ENCODE results near the gene KCNJ12. TPM values are rescaled to one million over a fixed set of nuclear protein-coding genes. Genes with fewer than 3 reads are reported as not detected.
"Not testable (repeated sequence)": the region's sequence is repeated elsewhere in the genome, so short reads cannot be mapped to it uniquely, and the experiment has no call there.

The KCNJ12 gene
- polyA plus RNA-seq (ENCODE audit: low read depth in 6 of 6): not detected

GRCh38 chr17:21376081-21376758 lies at the start of gene KCNJ12:
Gene KCNJ12, plus strand, starts transcription at chr17:21376357. Its CDS starts 38,986 bp downstream, at chr17:21415343.
- H3K36me3 Mint-ChIP-seq: peaks cover 0 to 2% of the 10 kb centered on the region in 2 donors
- peak; percentile 37 to 57 for ATAC-seq (ENCODE audit: low read depth in 2 of 2)
- peaks cover 11 to 74% (median 36%) of the 10 kb centered on the region in 3 donors for H3K27me3 Mint-ChIP-seq
- peak within 1 kb of the TSS; percentile 53 to 77 (median 71) for H3K4me3 Mint-ChIP-seq
- DNase-seq: no peak
- peak within 1 kb of the TSS in 3 of 6 donors; percentile 16 to 78 (median 64) for H3K27ac Mint-ChIP-seq
- H3K9me3 Mint-ChIP-seq: no peaks in the 10 kb centered on the region
- peaks cover 9 to 38% (median 29%) of the 10 kb centered on the region in 3 donors for H3K4me1 Mint-ChIP-seq

- peak; percentile 55 to 56 for ATAC-seq (ENCODE audit: low read depth in 2 of 2)
- Mint-ChIP-seq H3K4me1 (peaks cover 12 to 31% (median 24%) of the 10 kb centered on the region in 3 donors), H3K4me3 (peak overlapping the region in 1 of 8 donors; percentile 10)
- not testable (repeated sequence) for DNase-seq, H3K36me3 Mint-ChIP-seq, H3K9me3 Mint-ChIP-seq, H3K27me3 Mint-ChIP-seq, H3K27ac Mint-ChIP-seq
Observed at GRCh38 chr17:21327921-21328320, 48.2 kb upstream of the KCNJ12 start.

DNA sequence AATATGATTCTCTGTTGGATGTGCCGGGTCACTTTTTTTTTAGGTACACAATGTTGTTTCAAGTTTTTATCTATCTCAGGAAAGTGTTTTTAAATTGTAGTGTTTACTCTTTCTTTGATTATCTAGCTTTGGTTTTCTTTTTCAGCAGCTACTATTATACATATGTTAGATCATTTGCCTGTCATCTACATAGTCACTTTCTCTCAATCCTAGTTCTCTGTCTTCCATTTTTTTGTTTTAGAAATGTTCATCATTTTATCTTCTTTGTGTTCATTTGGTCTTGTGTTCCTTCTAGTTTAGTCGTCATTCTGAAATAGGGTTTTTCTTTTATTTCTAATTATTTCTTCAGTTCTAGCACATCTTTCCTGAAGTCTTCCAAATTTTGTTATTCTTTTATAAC lies 47.4 kb upstream of the KCNJ12 start:
- not testable (repeated sequence) for H3K36me3 Mint-ChIP-seq; H3K4me3 Mint-ChIP-seq; H3K9me3 Mint-ChIP-seq; ATAC-seq (ENCODE audit: low read depth in 2 of 2); H3K27me3 Mint-ChIP-seq; DNase-seq; H3K27ac Mint-ChIP-seq
- H3K4me1 Mint-ChIP-seq: peaks cover 9 to 22% (median 19%) of the 10 kb centered on the region in 3 donors

DNA sequence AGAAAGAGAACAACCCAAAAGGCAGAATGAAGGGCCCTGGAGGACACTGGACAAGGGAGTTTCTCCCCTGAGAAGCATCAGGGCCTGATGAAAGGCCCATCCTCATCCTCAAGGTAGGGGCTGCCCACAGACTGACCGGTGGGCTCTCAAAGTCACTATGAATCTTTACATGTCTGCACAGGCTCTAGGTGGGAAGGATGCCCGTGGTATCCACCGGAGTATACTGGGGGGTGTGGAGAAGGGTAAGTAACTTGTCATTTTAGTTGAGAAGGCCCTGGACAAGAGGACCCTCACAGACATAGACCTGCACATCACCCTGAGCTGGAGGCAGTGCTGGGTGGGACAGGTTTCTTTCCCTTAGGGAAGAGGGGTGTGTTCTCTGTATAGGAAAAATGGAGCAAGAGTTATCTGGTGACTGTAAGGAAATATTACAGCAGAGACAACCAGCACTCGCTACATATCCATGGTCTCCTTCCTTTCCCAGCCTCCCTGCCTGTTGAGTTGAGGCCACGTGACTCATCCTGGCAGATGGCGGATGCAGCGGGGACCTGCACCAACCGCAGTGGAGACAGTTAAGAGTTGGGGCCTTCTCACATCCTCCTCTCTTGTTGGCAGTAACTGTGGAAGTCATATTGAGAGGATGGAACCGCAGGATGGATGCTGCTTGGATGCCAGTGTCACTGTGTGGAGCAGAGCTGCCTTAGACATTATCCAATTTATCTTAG lies 45.6 kb upstream of the KCNJ12 start:
- H3K9me3 Mint-ChIP-seq: peaks cover 0 to 5% (median 4%) of the 10 kb centered on the region in 7 donors
- peaks cover 0 to 4% (median 0%) of the 10 kb centered on the region in 3 donors for H3K27me3 Mint-ChIP-seq
- ATAC-seq (ENCODE audit: low read depth in 2 of 2) (no peak), DNase-seq (no peak)
- no peaks in the 10 kb centered on the region for H3K36me3 Mint-ChIP-seq
- H3K4me1 Mint-ChIP-seq: peaks cover 6 to 19% (median 15%) of the 10 kb centered on the region in 3 donors
- H3K4me3 Mint-ChIP-seq: no peak overlapping the region
- peak overlapping the region in 1 of 6 donors; percentile 24 for H3K27ac Mint-ChIP-seq

DNA sequence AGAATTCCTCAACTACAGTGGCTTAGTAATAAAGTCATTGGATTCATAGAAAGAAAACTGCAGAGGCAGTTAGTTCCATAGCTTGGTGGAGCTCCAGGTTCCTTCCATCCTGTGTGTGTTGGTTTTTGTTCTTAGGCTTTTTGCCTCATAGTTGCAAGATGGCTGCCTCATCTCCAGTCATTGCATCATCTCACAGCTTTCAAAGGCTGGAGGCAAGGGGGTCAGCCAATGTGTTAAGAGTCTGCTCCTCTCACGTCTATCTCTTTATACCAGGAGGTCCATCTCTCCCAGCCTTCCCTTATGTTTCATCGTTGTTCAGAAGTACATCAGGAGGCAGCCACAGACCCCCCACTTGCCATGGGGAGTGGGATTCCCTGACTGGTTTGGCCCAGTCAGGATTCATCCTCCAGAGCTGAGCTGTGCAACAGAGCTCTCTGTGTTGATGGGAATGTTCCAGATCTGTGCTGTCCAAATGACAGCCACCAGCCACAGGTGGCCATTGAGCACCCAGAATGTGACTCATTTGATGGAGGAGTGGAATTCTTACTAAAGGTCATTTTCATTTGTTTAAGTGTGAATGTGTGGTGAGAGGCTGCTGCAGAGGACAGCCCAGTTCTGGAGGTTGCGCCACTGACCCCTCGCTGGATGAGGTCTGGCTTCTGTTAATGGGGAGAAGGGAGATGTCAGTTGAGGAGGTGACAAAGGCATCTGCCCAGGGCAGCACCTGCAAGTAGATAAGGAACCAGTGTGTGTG lies 39.4 kb upstream of the KCNJ12 start:
- H3K27me3 Mint-ChIP-seq; H3K27ac Mint-ChIP-seq; ATAC-seq (ENCODE audit: low read depth in 2 of 2); H3K4me1 Mint-ChIP-seq; DNase-seq; H3K9me3 Mint-ChIP-seq; H3K36me3 Mint-ChIP-seq: not testable (repeated sequence)
- H3K4me3 Mint-ChIP-seq: peak overlapping the region in 1 of 8 donors; percentile 57

GRCh38 chr17:21337981-21338625 lies 38.1 kb upstream of the KCNJ12 start:
- not testable (repeated sequence) for H3K36me3 Mint-ChIP-seq; H3K27ac Mint-ChIP-seq; H3K4me1 Mint-ChIP-seq; H3K9me3 Mint-ChIP-seq; DNase-seq; H3K27me3 Mint-ChIP-seq; ATAC-seq (ENCODE audit: low read depth in 2 of 2); H3K4me3 Mint-ChIP-seq

- Mint-ChIP-seq H3K4me3 (no peak overlapping the region), H3K4me1 (no peaks in the 10 kb centered on the region), H3K27me3 (no peaks in the 10 kb centered on the region), H3K27ac (no peak overlapping the region), H3K9me3 (no peaks in the 10 kb centered on the region), H3K36me3 (no peaks in the 10 kb centered on the region)
- DNase-seq: no peak
- ATAC-seq (ENCODE audit: low read depth in 2 of 2): no peak
Observed at GRCh38 chr17:21339011-21339410, 37.1 kb upstream of the KCNJ12 start.

DNA sequence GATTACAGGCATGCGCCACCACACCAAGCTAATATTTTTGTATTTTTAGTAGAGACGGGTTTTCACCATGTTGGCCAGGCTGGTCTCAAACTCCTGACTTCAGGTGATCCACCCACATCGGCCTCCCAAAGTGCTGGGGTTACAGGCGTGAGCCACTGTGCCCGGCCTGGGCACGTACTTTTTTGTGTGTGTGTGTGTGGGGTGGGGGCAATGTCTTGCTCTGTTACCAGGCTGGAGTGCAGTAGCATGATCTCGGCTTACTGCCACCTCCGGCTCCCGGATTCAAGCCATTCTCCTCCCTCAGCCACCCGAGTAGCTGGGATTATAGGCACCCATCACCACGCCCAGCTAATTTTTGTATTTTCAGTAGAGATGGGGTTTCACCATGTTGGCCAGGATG lies 36.6 kb upstream of the KCNJ12 start:
- H3K4me3 Mint-ChIP-seq; H3K4me1 Mint-ChIP-seq; DNase-seq; H3K36me3 Mint-ChIP-seq; ATAC-seq (ENCODE audit: low read depth in 2 of 2); H3K27me3 Mint-ChIP-seq; H3K27ac Mint-ChIP-seq; H3K9me3 Mint-ChIP-seq: not testable (repeated sequence)

- not testable (repeated sequence) for DNase-seq; H3K4me3 Mint-ChIP-seq; H3K4me1 Mint-ChIP-seq; H3K9me3 Mint-ChIP-seq; H3K36me3 Mint-ChIP-seq; H3K27me3 Mint-ChIP-seq; ATAC-seq (ENCODE audit: low read depth in 2 of 2)
- H3K27ac Mint-ChIP-seq: peak overlapping the region in 1 of 6 donors; percentile 20
Observed at GRCh38 chr17:21340407-21340806, 35.8 kb upstream of the KCNJ12 start.

- H3K4me1 Mint-ChIP-seq, DNase-seq, H3K36me3 Mint-ChIP-seq: not testable (repeated sequence)
Observed at GRCh38 chr17:21341279-21341678, 34.9 kb upstream of the KCNJ12 start.

DNA sequence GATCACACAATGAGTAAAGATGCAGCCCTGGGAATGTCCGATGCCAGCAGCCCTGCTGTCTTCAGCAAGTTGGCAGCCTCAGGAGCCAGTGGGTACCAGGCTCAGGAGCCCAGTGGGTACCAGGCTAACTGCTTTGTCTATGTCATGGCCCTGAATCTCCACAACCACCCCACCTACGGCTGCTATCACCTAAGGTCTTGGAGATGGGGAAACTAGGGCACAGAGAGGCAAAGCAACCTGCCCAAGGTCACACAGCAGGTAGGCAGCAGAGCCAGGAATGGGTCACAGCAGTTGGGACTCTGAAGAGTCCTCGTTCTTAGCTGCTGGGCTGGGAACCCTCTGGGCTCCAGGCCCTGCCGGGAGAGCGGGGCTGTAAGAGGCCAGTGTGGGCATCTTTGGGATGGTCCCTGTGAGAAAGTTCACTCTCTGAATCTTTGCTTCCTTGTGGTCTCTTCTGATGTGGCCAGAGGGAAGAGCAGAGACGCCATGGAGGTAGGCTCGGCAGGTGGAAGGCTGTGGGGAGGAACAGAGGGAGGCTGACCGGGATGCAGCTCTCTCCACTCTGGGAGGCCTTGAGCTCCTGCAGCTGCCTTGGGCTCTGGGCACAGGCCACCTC lies 34.1 kb upstream of the KCNJ12 start:
- not testable (repeated sequence) for H3K27ac Mint-ChIP-seq

More at GRCh38 chr17:21341279-21341678, 34.9 kb upstream of the KCNJ12 start:
- H3K9me3 Mint-ChIP-seq; H3K27ac Mint-ChIP-seq; H3K27me3 Mint-ChIP-seq; H3K4me3 Mint-ChIP-seq; ATAC-seq (ENCODE audit: low read depth in 2 of 2): not testable (repeated sequence)

DNA sequence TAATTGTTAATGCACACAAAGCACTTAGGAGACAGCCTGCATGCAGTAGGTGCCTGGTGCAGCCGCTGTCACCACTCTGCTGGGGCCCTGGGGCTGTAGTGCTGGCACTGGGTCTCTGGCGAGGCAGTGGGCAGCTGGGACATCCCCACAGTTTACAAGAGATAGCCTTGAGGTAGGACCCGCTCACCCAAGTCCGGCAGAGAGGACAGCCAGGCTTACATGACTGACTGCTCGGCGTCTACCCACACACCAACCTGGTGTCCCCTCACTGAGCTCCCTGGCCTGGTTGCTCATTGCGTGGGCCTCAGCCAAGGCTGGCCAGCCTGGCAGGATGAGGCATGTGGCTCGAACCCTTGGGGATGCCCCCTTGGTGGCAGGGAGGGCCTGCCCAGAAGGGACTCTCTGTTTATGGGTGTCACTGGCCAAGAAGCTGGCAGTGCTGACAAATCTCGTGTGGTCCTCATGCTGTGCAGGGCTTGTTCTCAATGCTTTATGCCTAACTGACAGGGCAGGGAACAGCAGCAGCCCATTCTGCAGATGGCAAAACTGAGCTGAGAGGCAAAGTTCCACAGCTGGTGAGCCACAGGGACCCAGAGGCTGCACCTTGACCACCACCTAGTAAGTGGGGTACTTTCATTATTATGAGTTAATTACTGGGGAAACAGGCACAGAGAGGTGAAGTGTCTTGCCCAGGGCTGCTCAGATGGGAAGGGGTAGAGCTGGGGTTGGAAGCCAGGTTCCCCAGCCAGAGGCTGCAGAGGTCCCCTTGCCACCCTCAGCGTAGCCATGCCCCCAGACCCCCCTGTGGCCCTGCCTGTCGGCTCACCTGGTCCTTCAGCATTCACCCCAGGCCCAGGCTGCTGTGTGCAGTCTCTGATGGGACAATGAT lies 32.9 kb upstream of the KCNJ12 start:
- ATAC-seq (ENCODE audit: low read depth in 2 of 2); H3K4me1 Mint-ChIP-seq; H3K27ac Mint-ChIP-seq; DNase-seq; H3K27me3 Mint-ChIP-seq; H3K4me3 Mint-ChIP-seq; H3K9me3 Mint-ChIP-seq; H3K36me3 Mint-ChIP-seq: not testable (repeated sequence)

More for the DNA sequence above, 34.1 kb upstream of the KCNJ12 start:
- H3K4me3 Mint-ChIP-seq; H3K27me3 Mint-ChIP-seq; H3K36me3 Mint-ChIP-seq; ATAC-seq (ENCODE audit: low read depth in 2 of 2); DNase-seq; H3K4me1 Mint-ChIP-seq; H3K9me3 Mint-ChIP-seq: not testable (repeated sequence)
